HG03520 (cell line): Measurements from ENCODE around the gene CD320.
A peak's percentile ranks its signal among the peaks of the same experiment; 100 is the strongest.
"Not testable (repeated sequence)": the region's sequence is repeated elsewhere in the genome, so short reads cannot be mapped to it uniquely, and the experiment has no call there.

Experiments used
- ATAC-seq: cut with Tn5 transposase; IDR thresholded peaks from one replicate; pipeline ENCODE4 v1.9.1; 2021; ENCODE audit warnings: mild to moderate bottlenecking, moderate library complexity; ENCODE audit not compliant: unreplicated experiment

The CD320 gene

DNA sequence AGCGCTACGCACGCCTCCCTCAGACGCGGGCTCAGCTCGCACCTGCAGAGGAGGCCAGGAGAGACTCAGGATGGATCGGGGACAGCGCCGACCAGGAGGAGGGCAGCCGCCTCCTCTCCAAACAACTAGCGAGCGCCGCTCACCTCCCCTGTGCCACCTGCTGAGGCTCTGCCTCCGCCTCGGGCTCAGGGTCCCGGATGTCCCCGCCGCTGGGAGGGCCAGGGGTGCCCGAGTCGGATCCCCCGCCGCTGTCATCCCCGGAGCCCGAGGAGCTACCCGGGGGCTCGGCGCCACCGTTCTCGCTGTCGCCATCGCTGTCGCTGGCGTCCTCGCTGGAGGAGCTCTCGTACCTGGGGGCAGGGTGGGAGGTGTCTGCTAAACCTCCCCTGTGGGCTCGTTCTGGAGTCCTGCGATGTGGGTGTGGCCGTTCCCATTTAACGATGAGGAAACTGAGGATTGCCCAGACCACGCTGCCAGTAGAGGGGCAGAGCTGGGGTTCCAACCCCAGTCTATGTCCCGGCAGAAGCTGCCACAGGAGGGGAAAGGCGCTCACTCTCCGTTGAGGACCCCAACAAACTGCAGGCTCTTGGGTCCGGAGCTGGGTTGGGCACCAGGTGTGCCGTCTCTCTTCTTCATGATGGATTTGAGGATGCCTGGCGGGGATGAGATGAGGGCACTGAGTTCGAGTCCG lies 25.8 kb upstream of the CD320 start:
- ATAC-seq, result no peak

DNA sequence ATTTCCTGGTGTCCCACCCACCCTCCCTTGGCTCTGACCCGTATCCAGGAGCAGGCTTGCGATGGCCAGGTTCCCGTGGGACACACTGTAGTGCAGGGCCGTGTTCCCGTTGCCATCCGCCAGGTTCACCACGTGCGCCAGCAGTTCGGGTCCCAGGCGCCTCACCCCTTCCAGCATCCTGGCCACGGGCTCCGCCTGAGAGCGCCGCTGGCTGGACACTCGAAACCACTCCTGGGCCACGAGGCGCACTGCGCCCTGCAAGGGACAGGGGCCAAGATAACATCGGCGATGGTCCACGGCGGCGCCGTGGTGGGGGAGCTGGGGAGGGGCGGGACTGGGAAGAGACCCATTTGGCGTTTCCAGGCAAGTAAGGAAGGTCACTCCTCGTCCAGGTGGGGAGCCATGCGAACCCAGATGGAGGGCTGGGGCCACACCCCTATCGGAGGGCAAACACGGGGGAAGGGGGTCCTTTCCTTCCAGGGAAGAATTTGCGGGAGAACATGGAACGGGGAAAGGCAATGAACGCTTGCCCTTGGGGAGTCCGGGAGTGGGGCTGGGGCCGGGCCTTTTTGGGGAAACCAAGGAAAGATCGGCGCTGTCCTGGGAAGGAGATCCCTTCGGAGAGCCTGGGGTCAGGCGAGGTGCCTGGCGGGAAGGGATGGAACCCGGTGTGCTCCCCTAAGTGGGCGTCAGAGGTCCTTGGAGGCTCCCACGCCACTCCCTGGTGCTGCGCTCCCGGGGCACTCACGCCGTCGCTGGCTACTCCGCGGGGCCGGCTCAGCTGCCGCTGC lies 25.0 kb upstream of the CD320 start:
- ATAC-seq, result no peak

DNA sequence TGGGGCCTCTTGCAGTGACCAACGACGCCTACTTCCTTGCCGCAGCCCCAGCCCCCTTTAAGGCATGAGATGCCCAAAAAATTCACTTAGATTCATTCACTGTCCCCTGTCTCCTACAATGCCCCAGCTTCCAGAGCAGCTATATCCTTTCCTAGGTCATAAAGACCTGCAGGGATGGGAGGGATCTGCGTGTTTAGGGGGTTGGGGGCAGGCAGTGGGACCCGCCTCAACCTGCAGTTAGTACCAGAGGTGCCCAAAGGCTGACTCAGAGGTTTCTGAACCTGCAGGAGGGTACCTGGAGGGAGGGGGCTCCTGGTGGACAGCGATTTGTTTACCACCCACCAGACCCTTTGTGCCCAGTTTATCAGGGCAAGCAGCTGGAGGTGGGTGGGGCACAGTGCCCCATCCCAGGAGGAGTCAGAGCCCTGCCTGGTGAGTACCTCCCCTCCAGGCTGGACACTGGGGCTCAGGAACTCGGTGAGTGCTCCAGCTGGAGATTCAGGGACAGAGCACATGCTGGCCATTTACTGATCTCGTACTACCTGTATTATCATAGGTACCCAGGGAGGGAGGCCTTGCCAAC lies 23.2 kb upstream of the CD320 start:
- ATAC-seq, result no peak

DNA sequence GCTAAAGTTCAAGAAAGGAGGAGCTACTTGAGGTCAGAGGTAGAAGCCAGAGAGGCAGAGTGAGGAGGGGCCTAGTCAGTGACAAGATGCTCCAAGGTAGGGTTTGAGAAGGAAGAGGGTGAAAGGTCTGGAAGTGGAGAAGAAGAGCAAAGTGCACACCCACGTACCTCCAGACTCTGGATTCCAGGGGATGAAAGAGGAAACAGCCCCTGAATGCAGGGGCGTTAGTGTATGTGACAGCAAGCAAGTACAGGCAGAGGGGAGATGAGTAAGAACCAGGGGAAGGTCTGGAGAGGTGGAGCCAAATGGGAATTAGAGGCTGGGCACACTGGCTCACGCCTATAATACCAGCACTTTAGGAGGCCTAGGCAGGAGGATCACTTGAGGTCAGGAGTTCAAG lies 21.8 kb upstream of the CD320 start:
- ATAC-seq, result no peak

DNA sequence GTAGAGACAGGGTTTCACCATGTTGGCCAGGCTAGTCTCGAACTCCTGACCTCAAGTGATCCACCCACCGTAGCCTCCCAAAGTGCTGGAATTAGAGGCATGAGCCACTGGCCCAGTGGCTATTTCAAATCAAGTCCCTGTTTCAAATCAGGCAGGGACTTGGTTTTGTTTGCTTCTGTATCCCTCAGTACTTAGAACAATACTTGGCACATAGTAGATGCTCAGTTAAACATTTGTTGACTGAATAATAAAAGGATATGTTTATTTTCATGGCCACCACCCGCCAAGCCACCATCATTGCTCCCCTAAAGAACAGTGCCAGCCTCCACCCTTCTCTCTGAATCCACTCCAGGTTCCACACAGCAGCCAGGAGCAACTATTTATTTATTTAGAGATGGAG lies 17.3 kb upstream of the CD320 start:
- ATAC-seq, result no peak

DNA sequence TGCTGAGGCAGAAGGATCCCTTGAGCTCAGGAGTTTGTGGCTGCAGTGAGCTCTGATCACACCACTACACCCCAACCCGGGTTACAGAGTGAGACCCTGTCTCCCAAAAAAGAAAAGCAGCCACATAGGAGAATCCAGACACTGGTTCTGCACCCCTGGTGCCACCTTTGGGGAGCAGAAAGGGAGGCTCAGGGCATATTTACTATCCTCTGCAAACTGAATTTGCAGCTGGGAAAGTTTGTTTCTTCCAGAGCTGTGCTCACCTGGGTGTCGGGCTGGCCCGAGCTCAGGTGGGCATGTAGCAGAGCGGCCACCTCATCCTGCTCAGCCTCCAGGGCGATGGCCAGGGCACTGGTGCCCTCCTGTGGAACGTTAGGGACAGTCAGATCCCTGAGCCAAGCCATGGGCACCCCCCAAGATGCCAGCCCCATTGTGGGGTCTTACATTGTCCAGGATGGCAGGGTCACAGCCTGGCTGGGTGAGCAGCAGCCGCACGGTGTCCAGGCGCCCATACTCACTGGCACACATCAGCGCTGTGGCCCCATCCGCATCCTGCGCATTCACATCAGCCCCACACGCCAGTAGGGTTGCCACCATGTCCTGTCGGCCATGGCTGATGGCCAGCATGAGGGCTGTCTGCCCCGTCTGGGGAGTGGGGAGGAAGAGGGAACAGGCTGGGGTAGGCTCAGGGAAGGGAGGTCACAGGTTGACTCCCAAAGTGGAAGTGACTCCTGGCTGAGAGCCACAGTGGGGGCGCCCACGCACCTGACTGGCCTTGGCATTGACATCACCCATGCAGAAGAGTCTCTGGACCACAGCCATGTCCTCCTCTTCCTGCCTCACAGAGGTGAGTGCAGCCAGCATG lies 16.3 kb upstream of the CD320 start:
- ATAC-seq, result no peak

DNA sequence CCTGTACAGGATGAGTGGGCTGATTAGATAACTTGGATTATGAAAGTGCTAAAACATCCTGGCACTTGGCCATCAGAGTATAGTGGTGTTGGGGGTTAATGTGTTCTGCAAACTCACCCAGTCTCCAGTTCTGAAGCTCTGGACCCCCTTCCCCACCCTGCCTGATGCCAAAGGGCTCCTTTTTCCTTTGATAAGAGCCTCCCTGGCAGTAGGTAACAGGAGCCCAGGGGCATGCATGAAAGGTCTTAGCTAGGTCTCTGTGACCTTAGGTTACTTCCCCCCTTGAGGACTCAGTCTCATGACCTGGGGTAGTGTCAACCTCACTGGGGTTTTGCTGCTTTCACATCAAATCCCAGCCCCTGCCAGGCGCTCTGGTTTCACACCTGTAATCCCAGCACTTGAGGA lies 15.6 kb upstream of the CD320 start:
- no peak for ATAC-seq

DNA sequence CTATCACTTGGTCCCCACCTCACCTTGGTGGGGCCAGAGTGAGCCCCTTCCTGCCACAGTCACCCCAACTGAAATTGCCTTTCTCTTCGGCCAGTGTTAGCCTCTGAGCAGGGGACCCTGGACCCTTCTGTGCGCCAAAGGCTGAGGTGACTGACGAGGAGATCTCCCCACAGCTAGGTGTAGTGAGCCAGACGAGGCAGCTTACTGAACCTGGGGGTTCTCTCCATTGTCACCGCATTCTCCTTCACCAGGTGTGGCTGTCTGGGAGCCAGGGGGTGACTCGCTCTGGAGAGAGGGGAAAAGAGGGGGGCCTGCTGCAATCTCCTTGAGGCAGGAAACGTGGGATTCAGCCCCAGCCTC lies 14.5 kb upstream of the CD320 start:
- ATAC-seq, result no peak

DNA sequence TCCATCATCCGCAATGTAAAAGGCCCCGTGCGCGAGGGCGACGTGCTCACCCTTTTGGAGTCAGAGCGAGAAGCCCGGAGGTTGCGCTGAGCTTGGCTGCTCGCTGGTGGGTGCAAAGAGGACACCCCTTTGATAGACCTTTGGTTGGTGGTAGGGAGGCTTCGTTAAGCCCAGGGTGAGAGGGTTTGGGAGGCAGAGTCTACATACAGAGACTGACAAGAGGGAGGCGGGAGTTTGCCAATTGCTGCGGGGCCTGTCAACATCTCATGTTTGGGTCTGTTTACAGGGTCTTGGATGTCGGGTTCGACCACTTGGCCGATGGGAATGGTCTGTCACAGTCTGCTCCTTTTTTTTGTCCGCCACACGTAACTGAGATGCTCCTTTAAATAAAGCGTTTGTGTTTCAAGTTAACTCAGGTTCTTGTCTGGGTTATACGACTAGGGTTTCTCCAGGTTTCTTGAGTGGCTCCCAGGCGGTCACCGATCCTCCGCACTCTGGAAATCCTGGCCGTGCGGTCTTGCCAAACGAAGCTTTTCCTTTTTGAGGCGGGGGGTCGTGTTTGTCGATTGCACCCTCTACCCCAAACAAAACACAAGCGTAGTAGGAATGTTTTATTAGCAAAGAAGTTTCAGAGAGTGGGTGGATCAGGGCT lies 14.0 kb upstream of the CD320 start:
- no peak for ATAC-seq

DNA sequence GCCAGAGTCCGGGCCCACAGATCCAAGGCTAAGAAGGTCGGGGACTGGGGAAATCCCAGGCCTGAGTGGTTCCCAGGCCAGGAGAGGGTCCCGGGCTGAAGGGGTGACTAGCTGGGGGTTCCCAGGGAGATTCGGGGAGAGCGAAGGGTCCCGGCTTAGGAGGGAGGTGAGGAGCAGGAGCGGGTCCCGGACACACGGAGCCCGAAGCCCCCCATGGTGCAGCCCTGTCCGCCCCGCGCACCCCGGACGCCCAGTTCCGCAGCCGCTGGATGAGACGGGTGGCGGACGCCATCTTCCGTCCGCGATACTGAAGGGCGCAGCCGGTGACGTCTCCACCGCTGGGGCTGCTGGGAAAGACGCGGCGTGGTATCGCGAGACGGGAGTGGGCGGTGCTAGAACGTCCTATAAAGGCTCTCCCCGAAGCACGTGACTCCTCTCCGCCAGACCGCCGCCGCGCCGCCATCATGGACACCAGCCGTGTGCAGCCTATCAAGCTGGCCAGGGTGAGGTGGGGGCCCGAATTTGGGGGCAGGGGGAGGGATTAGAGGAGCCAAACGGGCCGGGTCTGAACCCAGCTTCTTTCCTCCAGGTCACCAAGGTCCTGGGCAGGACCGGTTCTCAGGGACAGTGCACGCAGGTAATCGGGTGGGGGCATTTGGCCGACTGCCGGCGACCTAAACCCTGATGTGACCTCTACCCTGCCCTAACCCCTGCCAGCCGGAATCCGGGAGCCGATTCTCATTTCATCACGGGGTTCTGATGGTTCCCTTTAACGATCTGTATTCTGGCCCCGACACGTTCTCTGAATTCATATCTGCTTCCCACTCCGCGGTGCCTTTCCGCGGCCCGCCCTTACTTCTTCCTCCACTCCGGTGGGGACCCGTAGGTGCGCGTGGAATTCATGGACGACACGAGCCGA lies 13.2 kb upstream of the CD320 start, which contains the start of the genes NDUFA7 and RPS28:
Gene NDUFA7, minus strand, starts transcription at position 309 of the 919 bp plus-strand sequence. Its CDS starts 17 bp downstream, at position 292.
Gene RPS28, plus strand, starts transcription at position 430 of the 919 bp plus-strand sequence. Its CDS starts 35 bp downstream, at position 465.
- ATAC-seq, result peak; percentile 77

DNA sequence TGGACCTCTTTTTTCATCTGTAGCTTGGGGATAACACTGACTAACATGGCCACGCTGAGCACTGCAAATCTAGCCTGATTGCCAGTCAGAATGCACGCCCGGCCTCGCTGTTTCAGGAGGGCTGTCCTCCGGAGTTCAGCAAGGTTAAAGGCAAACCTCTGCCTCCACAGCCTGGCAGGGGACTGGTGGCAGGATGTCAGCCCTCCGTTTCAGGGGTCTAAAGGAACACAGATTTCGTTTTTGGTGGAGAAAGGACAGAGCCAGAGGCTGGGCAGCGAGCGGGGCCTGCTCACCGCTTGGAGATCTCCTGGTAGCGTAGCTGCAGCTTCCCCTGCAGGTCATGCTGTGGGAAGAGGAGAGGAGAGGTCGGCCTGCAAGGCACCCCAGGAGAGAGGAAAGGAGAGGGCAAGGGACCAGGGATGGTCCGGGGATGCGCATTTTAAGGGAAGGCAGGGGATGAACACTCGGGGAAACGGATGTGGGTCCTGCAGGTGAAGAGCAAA lies 12.5 kb upstream of the CD320 start:
- no peak for ATAC-seq

DNA sequence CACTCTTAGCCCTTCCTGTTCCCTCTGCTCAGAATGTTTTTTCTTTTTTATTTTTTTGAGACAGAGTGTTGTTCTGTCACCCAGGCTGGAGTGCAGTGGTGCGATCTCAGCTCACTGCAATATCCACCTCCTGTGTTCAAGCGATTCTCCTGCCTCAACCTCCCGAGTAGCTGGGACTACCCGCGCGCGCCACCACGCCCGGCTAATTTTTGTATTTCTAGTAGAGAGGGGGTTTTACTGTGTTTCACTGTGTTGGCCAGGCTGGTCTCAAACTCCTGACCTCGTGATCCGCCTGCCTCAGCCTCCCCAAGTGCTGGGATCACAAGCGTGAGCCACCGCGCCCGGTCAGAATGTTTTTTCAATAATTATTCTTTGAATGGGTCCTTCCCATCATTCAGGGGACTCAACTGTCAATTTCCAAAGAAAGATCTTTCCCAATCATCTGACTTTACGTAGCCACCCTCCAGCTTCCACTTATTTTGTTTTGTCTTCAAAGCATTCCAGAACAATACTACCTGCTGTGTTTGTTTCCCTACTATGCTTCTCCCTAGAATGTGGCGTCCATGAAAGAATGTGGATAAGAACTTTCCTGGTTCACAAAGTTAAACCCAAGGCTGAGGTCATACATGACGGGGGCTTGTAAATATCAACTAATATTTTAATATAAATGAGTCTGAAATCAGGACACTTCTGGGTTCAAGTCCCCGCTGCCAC lies 11.8 kb upstream of the CD320 start:
- no peak for ATAC-seq

DNA sequence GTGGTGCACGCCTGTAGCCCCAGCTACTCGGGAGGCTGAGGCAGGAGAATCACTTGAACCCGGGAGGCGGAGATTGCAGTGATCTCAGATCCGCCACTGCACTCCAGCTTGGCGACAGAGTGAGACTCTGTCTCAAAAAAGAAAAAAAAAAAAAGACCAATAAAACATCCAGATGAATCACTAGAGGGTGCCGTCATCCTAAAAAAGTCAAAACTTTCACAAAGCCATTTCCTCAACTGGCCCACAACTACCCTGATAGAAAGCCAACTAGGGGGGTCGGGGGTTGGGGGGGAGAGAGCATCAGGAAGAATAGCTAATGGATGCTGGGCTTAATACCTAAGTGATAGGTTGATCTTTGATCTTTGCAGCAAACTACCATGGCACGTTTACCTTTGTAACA lies 10.7 kb upstream of the CD320 start:
- ATAC-seq, result not testable (repeated sequence)

DNA sequence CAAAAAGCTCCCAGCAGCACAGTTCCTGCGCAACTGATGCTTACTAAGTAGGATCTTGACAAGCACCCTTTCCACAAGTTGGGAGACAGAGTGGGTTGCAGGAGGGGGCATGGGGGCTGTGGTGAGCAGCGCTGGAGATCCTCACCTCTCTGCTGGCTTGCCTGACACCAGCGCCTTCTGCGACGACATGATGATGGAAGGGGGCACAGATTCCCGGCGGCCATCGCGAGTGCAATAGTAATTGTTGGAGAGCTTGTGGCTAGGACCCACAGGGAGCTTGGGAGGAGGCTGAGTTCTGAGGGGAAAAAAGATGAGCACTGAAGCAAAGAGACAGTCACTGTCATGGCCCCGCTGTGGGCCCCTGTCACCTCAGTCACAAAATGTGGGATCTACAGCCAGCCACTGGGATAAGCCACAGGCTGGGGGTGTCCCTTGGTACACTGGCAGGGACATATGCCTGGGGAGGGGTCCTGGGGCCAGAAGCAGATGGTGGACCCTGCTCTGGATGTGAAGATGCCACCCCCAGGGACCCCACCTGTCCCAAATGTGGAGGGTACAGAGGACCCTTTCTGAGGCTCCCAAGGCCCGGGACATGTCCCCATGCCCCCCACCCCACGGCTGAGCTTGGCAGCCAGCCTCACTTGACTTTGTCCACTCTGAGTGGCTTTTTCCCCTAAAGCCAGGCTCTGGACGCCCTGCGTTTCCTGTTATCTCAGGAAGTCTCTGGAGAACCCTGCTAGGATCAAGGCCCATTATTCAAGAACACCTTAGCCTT lies 8.4 kb upstream of the CD320 start:
- ATAC-seq, result no peak

DNA sequence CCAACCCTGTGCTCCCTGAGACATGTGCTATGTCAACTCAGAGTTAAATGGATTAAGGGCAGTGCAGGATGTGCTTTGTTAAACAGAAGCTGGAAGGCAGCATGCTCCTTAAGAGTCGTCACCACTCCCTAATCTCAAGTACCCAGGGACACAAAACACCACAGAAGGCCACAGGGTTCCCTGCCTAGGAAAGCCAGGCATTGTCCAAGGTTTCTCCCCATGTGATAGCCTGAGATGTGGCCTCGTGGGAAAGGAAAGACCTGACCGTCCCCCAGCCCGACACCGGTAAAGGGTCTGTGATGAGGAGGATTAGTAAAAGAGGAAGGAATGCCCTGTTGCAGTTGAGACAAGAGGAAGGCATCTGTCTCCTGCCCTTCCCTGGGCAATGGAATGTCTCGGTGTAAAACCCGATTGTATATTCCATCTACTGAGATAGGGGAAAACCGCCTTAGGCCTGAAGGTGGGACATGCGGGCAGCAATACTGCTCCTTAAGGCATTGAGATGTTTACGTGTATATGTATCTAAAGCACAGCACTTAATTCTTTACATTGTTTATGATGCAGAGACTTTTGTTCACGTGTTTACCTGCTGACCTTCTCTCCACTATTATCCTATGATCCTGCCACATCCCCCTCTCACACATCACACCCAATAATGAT lies 7.0 kb upstream of the CD320 start:
- ATAC-seq, result not testable (repeated sequence)

DNA sequence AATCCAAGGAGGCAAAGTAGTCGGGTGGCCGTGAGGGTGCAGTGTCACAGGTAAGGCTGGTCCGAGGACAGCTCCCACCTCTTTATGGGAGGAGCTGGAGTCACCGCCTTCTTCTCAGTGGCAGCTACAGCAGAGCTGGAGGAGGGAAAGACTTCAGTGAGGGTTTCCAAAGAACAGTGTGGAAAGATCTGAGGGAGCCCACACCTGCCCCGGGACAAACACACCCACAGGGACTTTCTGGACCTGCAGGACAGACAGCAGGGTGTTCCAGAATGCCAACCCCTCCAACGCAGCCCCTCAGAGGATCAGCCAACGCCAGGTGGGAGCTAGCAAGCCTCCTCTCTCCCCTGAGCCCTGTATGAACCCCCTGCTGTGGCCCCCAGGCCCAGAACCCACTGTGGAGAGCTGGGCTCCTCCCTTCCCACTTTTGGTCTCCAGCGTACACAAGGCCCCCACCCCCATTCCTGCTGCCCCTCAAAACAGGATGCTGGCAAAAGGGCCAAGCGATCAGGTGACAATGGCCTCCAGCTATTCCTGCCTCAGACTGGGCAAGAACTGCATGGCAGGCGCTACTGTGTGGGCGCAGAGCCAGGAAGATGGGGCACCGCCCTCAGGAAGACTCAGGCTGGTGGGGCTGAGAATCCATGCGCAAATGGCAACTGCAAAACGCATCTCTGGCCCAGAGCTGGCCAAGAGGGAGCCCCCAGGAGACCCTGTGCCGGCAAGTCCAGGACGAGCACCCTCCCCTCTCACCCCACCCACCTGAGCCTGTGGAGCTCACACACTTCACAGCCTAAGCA lies 3.5 kb upstream of the CD320 start:
- ATAC-seq, result no peak
